GM12865 (cell line): ENCODE data around the gene CPSF6.

ENCODE experiments used
- DNase-seq: peaks from one replicate; pipeline ENCODE4 v3.0.0; 2010; ENCODE audit warnings: low read depth
- H3K4me3 ChIP-seq: 2 replicates; pipeline ENCODE4 v1.5.1; 2011; ENCODE audit warnings: mild to moderate bottlenecking, low read depth, low read length, control low read depth
- CTCF ChIP-seq: IDR thresholded peaks from 2 replicates; pipeline ENCODE4 v1.5.1; 2011; ENCODE audit warnings: low read length, control low read depth, low read depth, inconsistent platforms; ENCODE audit not compliant: insufficient read depth; ENCODE audit errors: missing control alignments

CPSF6 gene

GRCh38 chr12:69318225-69318624 lies 78.9 kb downstream of the CPSF6 start:
- no peak overlapping the region for H3K4me3 ChIP-seq
- no peak for TF ChIP-seq CTCF
- no peak for DNase-seq

GRCh38 chr12:69321351-69321750 lies 82.0 kb downstream of the CPSF6 start:
- TF ChIP-seq CTCF, result no peak
- H3K4me3 ChIP-seq, result no peak overlapping the region
- DNase-seq, result no peak
